GM12878 (cell line): ENCODE data around the gene SCYL1. TPM values are rescaled to one million over a fixed set of nuclear protein-coding genes. Genes with fewer than 3 reads are reported as not detected.

ENCODE experiments used
- ATAC-seq: fragments of 200-7000 bp; cut with Tn5 transposase; 3 replicates; pipeline ENCODE4 v1.9.1; 2020; ENCODE audit warnings: mild to moderate bottlenecking, moderate library complexity
- BruUV-seq: library from RNA; stranded (reverse); fragments of 400-500 nt; replicated peaks from 2 replicates; lab custom pipeline; 2021; lab: Mats Ljungman, UMichigan
- CTCF ChIA-PET: fragments of 300-600 bp; sonication (Branson Sonifier 250); formaldehyde crosslinking; extraction: SDS; loops from one replicate; lab custom pipeline; 2021; ENCODE audit warnings: inconsistent platforms; lab: Yijun Ruan, JAX
- POLR2A ChIA-PET: fragments of 350-600 bp; formaldehyde crosslinking; extraction: SDS; loops from one replicate; lab custom pipeline; 2021; ENCODE audit warnings: inconsistent platforms; lab: Charles Lee
- RAD21 ChIA-PET: fragments of 300-600 bp; sonication (Branson Sonifier 250); formaldehyde crosslinking; loops from one replicate; lab custom pipeline; 2023; ENCODE audit warnings: antibody characterized with exemption; ENCODE audit not compliant: unreplicated experiment; lab: Charles Lee
- SMC1A ChIA-PET: fragments of 300-600 bp; sonication (Branson Sonifier 250); formaldehyde crosslinking; loops from one replicate; lab custom pipeline; 2023; ENCODE audit not compliant: unreplicated experiment, uncharacterized antibody; lab: Charles Lee
- DNase-seq: peaks from one replicate; pipeline ENCODE4 v3.0.0-alpha.2; 2011; ENCODE audit warnings: low read depth, low spot score
- FAIRE-seq: peaks from 3 replicates; lab custom pipeline; 2011; peaks lifted over from hg19 to GRCh38; lab: Jason Lieb, UNC
- H2AFZ ChIP-seq: 2 replicates; pipeline ENCODE4 v1.6.0; 2011; ENCODE audit warnings: low read depth, low read length, control low read depth; ENCODE audit not compliant: control insufficient read depth
- H3K27ac ChIP-seq: 2 replicates; pipeline ENCODE4 v1.5.1; 2011; ENCODE audit warnings: control low read depth; ENCODE audit not compliant: control insufficient read depth, insufficient read depth
- H3K27me3 ChIP-seq, 2 experiments: replicated peaks in 1 of 2; 2 replicates each; pipeline versions ENCODE4 v1.6.0 to v1.6.1; 2011; ENCODE audit warnings: low read length in 1 of 2; ENCODE audit not compliant: control insufficient read depth in 2 of 2, insufficient read depth in 2 of 2
- H3K36me3 ChIP-seq, 2 experiments: 2 replicates each; pipeline ENCODE4 v1.5.1; 2011; ENCODE audit warnings: low read length in 1 of 2; ENCODE audit not compliant: control insufficient read depth in 2 of 2, insufficient read depth in 2 of 2
- H3K4me1 ChIP-seq: 2 replicates; pipeline ENCODE4 v1.6.1; 2011; ENCODE audit warnings: mild to moderate bottlenecking, low read length, moderate library complexity, mixed read lengths; ENCODE audit not compliant: control insufficient read depth, insufficient read depth
- H3K4me2 ChIP-seq: 2 replicates; pipeline ENCODE4 v1.6.0; 2011; ENCODE audit warnings: control low read depth; ENCODE audit not compliant: control insufficient read depth, insufficient read depth
- H3K4me3 ChIP-seq: fragments of 200-600 bp; sonication (generic); 2 replicates; pipeline ENCODE4 v1.5.1; 2016
- H3K79me2 ChIP-seq: 2 replicates; pipeline ENCODE4 v1.6.0; 2011; ENCODE audit warnings: low read length; ENCODE audit not compliant: control insufficient read depth, insufficient read depth
- H3K9ac ChIP-seq: 2 replicates; pipeline ENCODE4 v1.8.0; 2011; ENCODE audit warnings: low read length, control low read depth, mixed read lengths; ENCODE audit not compliant: control insufficient read depth, insufficient read depth
- H3K9me3 ChIP-seq: replicated peaks from 3 replicates; pipeline ENCODE4 v1.5.1; 2011; ENCODE audit warnings: mild to moderate bottlenecking, low read length; ENCODE audit not compliant: control insufficient read depth, insufficient read depth
- H4K20me1 ChIP-seq: 2 replicates; pipeline ENCODE4 v1.6.0; 2011; ENCODE audit not compliant: control insufficient read depth, insufficient read depth
- BACH1 ChIP-seq: fragments of 450-650 bp; IDR thresholded peaks from 2 replicates; pipeline ENCODE4 v1.6.1; 2017; ENCODE audit warnings: mild to moderate bottlenecking, borderline replicate concordance
- CUX1 ChIP-seq: IDR thresholded peaks from 2 replicates; pipeline ENCODE4 v1.6.1; 2012; ENCODE audit warnings: improper control_type of control experiment, low read depth, low read length; ENCODE audit not compliant: insufficient replicate concordance
- E2F8 ChIP-seq: fragments of 450-650 bp; IDR thresholded peaks from 2 replicates; pipeline ENCODE4 v1.6.1; 2018; ENCODE audit warnings: mild to moderate bottlenecking, low read depth, moderate library complexity; ENCODE audit not compliant: partially characterized antibody
- RB1 ChIP-seq: fragments of 450-650 bp; formaldehyde crosslinking; IDR thresholded peaks from 2 replicates; pipeline ENCODE4 v1.6.1; 2017; ENCODE audit warnings: mild to moderate bottlenecking, borderline replicate concordance
- SREBF2 ChIP-seq: IDR thresholded peaks from 2 replicates; pipeline ENCODE4 v1.6.1; 2012; ENCODE audit warnings: mild to moderate bottlenecking, low read length
- ZSCAN29 ChIP-seq: fragments of 450-650 bp; IDR thresholded peaks from 2 replicates; pipeline ENCODE4 v1.6.1; 2017; ENCODE audit warnings: mild to moderate bottlenecking, moderate library complexity
- WGBS: methylation state at CpG from one replicate; pipeline ENCODE4 v1.1.6; 2016; ENCODE audit warnings: low lambda C conversion rate; ENCODE audit not compliant: insufficient replicate concordance, insufficient coverage; ENCODE audit errors: missing lambda C conversion rate; 5-methylcytosine and 5-hydroxymethylcytosine counted together
- in situ Hi-C: fragments of 300-500 bp; cut with MboI; formaldehyde crosslinking; loops from 9 replicates; pipeline ENCODE4 v1.14.3; 2018; ENCODE audit warnings: mixed read lengths
- intact Hi-C: fragments of 100-400 bp; cut with micrococcal nuclease; formaldehyde crosslinking; loops from one replicate; pipeline ENCODE4 v1.14.2; 2022; ENCODE audit not compliant: unreplicated experiment
- polyA plus RNA-seq, 11 experiments: library from polyadenylated mRNA; depleted of rRNA in 4 of 11; unstranded in 6 of 11; stranded (reverse) in 5 of 11; fragments of >200 nt; fragmentation: Nextera tagmentation in 4 of 11; fragmentation: Illumina TruSeq in 1 of 11; extraction: Ambion mirVana in 4 of 11; extraction: Trizol in 1 of 11; gene quantifications; 1 replicate in 1 of 11; 2 replicates in 10 of 11; pipeline versions ENCODE4 v1.2.1 to v1.2.3, GENCODE V29; 2011 to 2016; ENCODE audit warnings: inconsistent platforms in 2 of 11, missing spikeins in 2 of 11, low read depth in 1 of 11
- total RNA-seq, 4 experiments: library from RNA; depleted of rRNA in 3 of 4; stranded (reverse); fragments of >200 nt in 3 of 4; fragmentation: Illumina TruSeq in 1 of 4; extraction: Trizol in 1 of 4; gene quantifications; 2 replicates each; pipeline versions ENCODE4 v1.2.1 to v1.2.3, GENCODE V29; 2013 to 2021

SCYL1 gene
- total and polyA plus RNA-seq, 10 of the 15 experiments (the other 5 are each of a cell fraction or from before 2014, with no cell fraction given) = 0.80 to 82.7 (median 51.2) TPM

- WGBS = 68% methylated on average over 2 of the region's 2 CpGs
- ChIA-PET SMC1A (interaction anchor here (3.9 to 6.2 kb wide), 3 partner anchors 10 to 45 kb away, joined by 35 to 93 read pairs (median 37); partner anchors contain the start of genes EHBP1L1, FAM89B and ZNRD2), CTCF (interaction anchor here (1.0 to 5.9 kb wide), 5 partner anchors 9 to 54 kb away, joined by 4 to 130 read pairs (median 63); partner anchors contain the start of genes EHBP1L1, FAM89B and ZNRD2)
- Histone ChIP-seq H3K4me2 (peak overlapping the region; percentile 79), H3K79me2 (peaks cover 16% of the 10 kb centered on the region), H3K27ac (peak overlapping the region; percentile 97)
- FAIRE-seq = peak; percentile 88
- TF ChIP-seq RB1 = no peak
- TF ChIP-seq E2F8 = no peak
- no peak for TF ChIP-seq SREBF2
- TF ChIP-seq BACH1 = no peak
- no peak for TF ChIP-seq ZSCAN29
- TF ChIP-seq CUX1 = no peak
- TF ChIP-seq, all 136 proteins: peak for 0
- ATAC-seq (no peak), DNase-seq (no peak)
- in situ Hi-C loops (no loop called here), intact Hi-C loops (no loop called here)
- Histone ChIP-seq H3K27me3 (no peaks in the 10 kb centered on the region), H4K20me1 (no peaks in the 10 kb centered on the region), H2AFZ (no peak overlapping the region), H3K36me3 (peaks cover 4 to 11% of the 10 kb centered on the region in 2 experiments; a peak in 3 of 4 replicates), H3K4me1 (peaks cover 45% of the 10 kb centered on the region), H3K9me3 (no peaks in the 10 kb centered on the region), H3K9ac (no peak overlapping the region), H3K4me3 (peak overlapping the region; percentile 47; the same call in 1 of the 2 replicates)
- ChIA-PET POLR2A (interaction anchor here (0.7 to 6.0 kb wide), 7 partner anchors 10 to 606 kb away, joined by 3 to 129 read pairs (median 7); partner anchors contain the start of genes EHBP1L1, FAM89B, SIPA1 and ZNRD2), RAD21 (interaction anchor here (0.8 to 6.5 kb wide), 5 partner anchors 10 to 61 kb away, joined by 3 to 132 read pairs (median 56); partner anchors contain the start of genes EHBP1L1, FAM89B, SCYL1 and ZNRD2)
- BruUV-seq = no TSS peak
These were observed 61.8 kb downstream of the SCYL1 start for GRCh38 chr11:65586676-65587075.
